SU-DHL-6 (cell line): Measurements from ENCODE around the gene ID1.

Experiments
- H2AFZ ChIP-seq: fragments of 200-600 bp; sonication (generic); 2 replicates; pipeline ENCODE4 v1.6.1; 2014; ENCODE audit warnings: low read depth, mild to moderate bottlenecking, moderate library complexity, mixed read lengths, antibody characterized with exemption, low read length; ENCODE audit not compliant: severe bottlenecking
- H3F3A ChIP-seq: fragments of 200-600 bp; shearing (Covaris generic); 2 replicates; pipeline ENCODE4 v1.6.0; 2016; ENCODE audit warnings: antibody characterized with exemption, mild to moderate bottlenecking; ENCODE audit not compliant: insufficient read depth
- H3K27ac ChIP-seq: fragments of 200-600 bp; sonication (generic); 2 replicates; pipeline ENCODE4 v1.5.1; 2016; ENCODE audit warnings: low read depth, mild to moderate bottlenecking, low read length, moderate library complexity, mixed read lengths
- H3K27me3 ChIP-seq: fragments of 200-600 bp; sonication (generic), shearing (Covaris generic); 2 replicates; pipeline ENCODE4 v1.6.0; 2014; ENCODE audit warnings: mild to moderate bottlenecking, low read length
- H3K36me3 ChIP-seq: fragments of 200-600 bp; sonication (generic); 2 replicates; pipeline ENCODE4 v1.6.1; 2014; ENCODE audit warnings: mild to moderate bottlenecking, low read length, mixed read lengths
- H3K4me2 ChIP-seq: fragments of 300-600, 200-600 bp; shearing (Covaris generic), sonication (generic); 2 replicates; pipeline ENCODE4 v1.6.0; 2014; ENCODE audit warnings: low read length, low read depth, mild to moderate bottlenecking; ENCODE audit not compliant: poor library complexity, severe bottlenecking
- H3K4me3 ChIP-seq: fragments of 200-600 bp; sonication (generic); 2 replicates; pipeline ENCODE4 v1.5.1; 2014; ENCODE audit warnings: antibody characterized with exemption, low read length, mild to moderate bottlenecking, mixed read lengths; ENCODE audit not compliant: insufficient read depth, poor library complexity, severe bottlenecking
- H3K79me2 ChIP-seq: fragments of 200-600 bp; sonication (generic); 2 replicates; pipeline ENCODE4 v1.6.1; 2014; ENCODE audit warnings: mild to moderate bottlenecking, low read length, moderate library complexity; ENCODE audit not compliant: insufficient read depth
- H3K9ac ChIP-seq: fragments of 200-600 bp; sonication (generic); 2 replicates; pipeline ENCODE4 v1.7.0; 2014; ENCODE audit warnings: mild to moderate bottlenecking, low read length
- H3K9me2 ChIP-seq: fragments of 200-600 bp; sonication (generic); replicated peaks from 2 replicates; pipeline ENCODE4 v1.6.1; 2014; ENCODE audit warnings: low read length; ENCODE audit not compliant: insufficient read depth
- H3K9me3 ChIP-seq: fragments of 200-600 bp; sonication (generic); 2 replicates; pipeline ENCODE4 v1.6.1; 2014; ENCODE audit warnings: low read length, mixed read lengths; ENCODE audit not compliant: insufficient read depth
- H4K20me1 ChIP-seq: fragments of 200-600 bp; sonication (generic); 2 replicates; pipeline ENCODE4 v1.6.1; 2014; ENCODE audit warnings: low read depth, mild to moderate bottlenecking, antibody characterized with exemption, low read length, moderate library complexity, mixed read lengths
- CTCF ChIP-seq: fragments of 200-600 bp; sonication (generic); IDR thresholded peaks from one replicate; pipeline ENCODE4 v1.5.1; 2017; ENCODE audit warnings: antibody characterized with exemption, mild to moderate bottlenecking, low read length, moderate library complexity; ENCODE audit not compliant: insufficient read depth, poor library complexity, severe bottlenecking
- EZH2phosphoT487 ChIP-seq: fragments of 200-600 bp; sonication (generic), shearing (Covaris generic); conservative IDR thresholded peaks from 2 replicates; pipeline ENCODE4 v1.6.1; 2018; ENCODE audit warnings: mild to moderate bottlenecking, antibody characterized with exemption, low read length, moderate library complexity, mixed read lengths

ID1 gene

GRCh38 chr20:31587545-31588389 lies 17.3 kb upstream of the ID1 start:
- Histone ChIP-seq H3K9me3 (no peaks in the 10 kb centered on the region), H3F3A (no peaks in the 10 kb centered on the region), H3K27ac (no peak overlapping the region), H3K79me2 (no peaks in the 10 kb centered on the region), H4K20me1 (no peaks in the 10 kb centered on the region), H3K27me3 (no peaks in the 10 kb centered on the region), H3K4me2 (peak overlapping the region; percentile 34), H3K9ac (no peak overlapping the region), H3K36me3 (no peaks in the 10 kb centered on the region), H3K4me3 (no peak overlapping the region), H3K9me2 (no peaks in the 10 kb centered on the region), H2AFZ (no peak overlapping the region)
- TF ChIP-seq CTCF (no peak), EZH2phosphoT487 (peak; percentile 95; the same call in 1 of the 2 replicates)

GRCh38 chr20:31590717-31591225 lies 14.3 kb upstream of the ID1 start:
- Histone ChIP-seq H3K27ac (no peak overlapping the region), H3F3A (no peaks in the 10 kb centered on the region), H3K4me2 (no peak overlapping the region), H4K20me1 (no peaks in the 10 kb centered on the region), H3K27me3 (no peaks in the 10 kb centered on the region), H3K9ac (no peak overlapping the region), H3K79me2 (no peaks in the 10 kb centered on the region), H3K36me3 (no peaks in the 10 kb centered on the region), H3K9me3 (no peaks in the 10 kb centered on the region), H3K9me2 (no peaks in the 10 kb centered on the region), H2AFZ (no peak overlapping the region), H3K4me3 (no peak overlapping the region)
- TF ChIP-seq CTCF (no peak), EZH2phosphoT487 (no peak)

GRCh38 chr20:31593221-31594001 lies 11.7 kb upstream of the ID1 start:
- no peak overlapping the region for H3K4me3 ChIP-seq
- H3K9me3 ChIP-seq, result no peaks in the 10 kb centered on the region
- no peaks in the 10 kb centered on the region for H3F3A ChIP-seq
- H4K20me1 ChIP-seq, result no peaks in the 10 kb centered on the region
- H3K36me3 ChIP-seq, result no peaks in the 10 kb centered on the region
- H3K27me3 ChIP-seq, result no peaks in the 10 kb centered on the region
- H3K79me2 ChIP-seq, result no peaks in the 10 kb centered on the region
- H3K9me2 ChIP-seq, result no peaks in the 10 kb centered on the region
- H3K9ac ChIP-seq, result no peak overlapping the region
- TF ChIP-seq EZH2phosphoT487, result no peak
- H3K4me2 ChIP-seq, result no peak overlapping the region
- H2AFZ ChIP-seq, result no peak overlapping the region
- no peak overlapping the region for H3K27ac ChIP-seq
